OCI-LY3 (cell line): ENCODE measurements around the gene SUPT3H.

ENCODE experiments used
- CTCF ChIP-seq: fragments of 200-600, 300-600 bp; sonication (generic); IDR thresholded peaks from 2 replicates; pipeline ENCODE4 v1.5.1; 2014; ENCODE audit warnings: antibody characterized with exemption, low read length, low read depth
- EZH2phosphoT487 ChIP-seq: fragments of 200-600 bp; shearing (Covaris generic); IDR thresholded peaks from 2 replicates; pipeline ENCODE4 v1.6.1; 2018; ENCODE audit warnings: antibody characterized with exemption, mixed run types, low read depth

- TF ChIP-seq CTCF, result no peak
- TF ChIP-seq EZH2phosphoT487, result no peak
Observed at GRCh38 chr6:45009576-45009975, 368.2 kb downstream of the SUPT3H start.
